Sigmoid colon (tissue), 3 donors: ENCODE measurements around the gene RPLP2.

Experiments used
- CTCF ChIP-seq, 4 experiments: fragments of 450-650 bp in 3 of 4; fragments of 200-600 bp in 1 of 4; IDR thresholded peaks; one replicate each; pipeline ENCODE4 v1.5.1; 2016 to 2019; ENCODE audit warnings: antibody characterized with exemption in 4 of 4, mild to moderate bottlenecking in 3 of 4, moderate library complexity in 2 of 4
- POLR2A ChIP-seq, 2 donors: fragments of 450-650 bp; IDR thresholded peaks; one replicate each; pipeline ENCODE4 v1.6.1; 2016; ENCODE audit warnings: antibody characterized with exemption in 2 of 2, mild to moderate bottlenecking in 2 of 2, moderate library complexity in 2 of 2

- TF ChIP-seq CTCF (IDR thresholded peaks at IDR 0.05) (no peak), POLR2A (IDR thresholded peaks at IDR 0.05) (no peak)
Observed at GRCh38 chr11:766106-766935, 43.4 kb upstream of the RPLP2 start.
